GM12878 (cell line): ENCODE results near the gene PRR18. TPM values are rescaled to one million over a fixed set of nuclear protein-coding genes. Genes with fewer than 3 reads are reported as not detected.

ENCODE experiments used
- ATF2 ChIP-seq: IDR thresholded peaks from 2 replicates; pipeline ENCODE4 v1.6.1; 2012; ENCODE audit warnings: low read length, inconsistent platforms
- CEBPB ChIP-seq, 2 experiments: fragments of 150-350 bp in 1 of 2; IDR thresholded peaks; 2 replicates each; pipeline ENCODE4 v1.6.1; 2012 to 2014; ENCODE audit warnings: low read depth in 2 of 2, low read length in 2 of 2, borderline replicate concordance in 1 of 2, inconsistent platforms in 1 of 2
- ESRRA ChIP-seq: IDR thresholded peaks from 2 replicates; pipeline ENCODE4 v1.6.1; 2012; ENCODE audit warnings: mild to moderate bottlenecking, low read length, improper control_type of control experiment
- HCFC1 ChIP-seq: fragments of 150-350 bp; IDR thresholded peaks from 2 replicates; pipeline ENCODE4 v1.6.1; 2014; ENCODE audit warnings: low read length
- IKZF1 ChIP-seq: fragments of 450-650 bp; conservative IDR thresholded peaks from 2 replicates; pipeline ENCODE4 v1.6.1; 2017; ENCODE audit warnings: antibody characterized with exemption, mild to moderate bottlenecking
- IKZF2 ChIP-seq, 2 experiments: fragments of 450-650 bp; IDR thresholded peaks; 2 replicates each; pipeline ENCODE4 v1.6.1; 2017; ENCODE audit warnings: mild to moderate bottlenecking in 2 of 2, moderate library complexity in 2 of 2
- JUNB ChIP-seq: IDR thresholded peaks from 2 replicates; pipeline ENCODE4 v1.6.1; 2016; ENCODE audit warnings: antibody characterized with exemption, mild to moderate bottlenecking
- JUND ChIP-seq: IDR thresholded peaks from 2 replicates; pipeline ENCODE4 v1.6.1; 2012; ENCODE audit warnings: low read depth, mild to moderate bottlenecking, low read length, improper control_type of control experiment, moderate library complexity
- MYB ChIP-seq: fragments of 150-350 bp; IDR thresholded peaks from 2 replicates; pipeline ENCODE4 v1.6.1; 2014; ENCODE audit warnings: mild to moderate bottlenecking, low read depth, low read length, borderline replicate concordance
- NFIC ChIP-seq: IDR thresholded peaks from 2 replicates; pipeline ENCODE4 v1.6.1; 2012; ENCODE audit warnings: low read depth, mild to moderate bottlenecking, inconsistent platforms, low read length, moderate library complexity
- NR2C1 ChIP-seq: fragments of 450-650 bp; IDR thresholded peaks from 2 replicates; pipeline ENCODE4 v1.6.1; 2017; ENCODE audit warnings: antibody characterized with exemption, mild to moderate bottlenecking, moderate library complexity
- NRF1 ChIP-seq: conservative IDR thresholded peaks from 2 replicates; pipeline ENCODE4 v1.6.1; 2011; ENCODE audit warnings: mild to moderate bottlenecking, low read depth, low read length, improper control_type of control experiment
- SP1 ChIP-seq: IDR thresholded peaks from one replicate; pipeline ENCODE4 v1.6.1; 2011; ENCODE audit warnings: low read depth, low read length
- TCF3 ChIP-seq: IDR thresholded peaks from 2 replicates; pipeline ENCODE4 v1.6.1; 2012; ENCODE audit warnings: low read depth, mild to moderate bottlenecking, low read length, borderline replicate concordance; ENCODE audit not compliant: insufficient read depth
- ZNF217 ChIP-seq: fragments of 450-650 bp; IDR thresholded peaks from 2 replicates; pipeline ENCODE4 v1.6.1; 2017; ENCODE audit warnings: antibody characterized with exemption, mild to moderate bottlenecking
- ZNF24 ChIP-seq: fragments of 450-650 bp; IDR thresholded peaks from 2 replicates; pipeline ENCODE4 v1.6.1; 2017; ENCODE audit warnings: antibody characterized with exemption, mild to moderate bottlenecking
- polyA plus RNA-seq, 11 experiments: library from polyadenylated mRNA; depleted of rRNA in 4 of 11; unstranded in 6 of 11; stranded (reverse) in 5 of 11; fragments of >200 nt; fragmentation: Nextera tagmentation in 4 of 11; fragmentation: Illumina TruSeq in 1 of 11; extraction: Ambion mirVana in 4 of 11; extraction: Trizol in 1 of 11; gene quantifications; 1 replicate in 1 of 11; 2 replicates in 10 of 11; pipeline versions ENCODE4 v1.2.1 to v1.2.3, GENCODE V29; 2011 to 2016; ENCODE audit warnings: inconsistent platforms in 2 of 11, missing spikeins in 2 of 11, low read depth in 1 of 11
- total RNA-seq, 4 experiments: library from RNA; depleted of rRNA in 3 of 4; stranded (reverse); fragments of >200 nt in 3 of 4; fragmentation: Illumina TruSeq in 1 of 4; extraction: Trizol in 1 of 4; gene quantifications; 2 replicates each; pipeline versions ENCODE4 v1.2.1 to v1.2.3, GENCODE V29; 2013 to 2021
- TF ChIP-seq, protein P1 (sequence below): fragments of 450-650 bp; formaldehyde crosslinking; IDR thresholded peaks from 2 replicates; pipeline ENCODE4 v1.4.0; 2020; ENCODE audit warnings: mild to moderate bottlenecking, moderate library complexity
- TF ChIP-seq, protein P2 (sequence below): fragments of 450-650 bp; formaldehyde crosslinking; IDR thresholded peaks from 2 replicates; pipeline ENCODE4 v1.4.0; 2022; ENCODE audit warnings: mild to moderate bottlenecking, moderate library complexity
- TF ChIP-seq, protein P3 (sequence below): IDR thresholded peaks from 2 replicates; pipeline ENCODE4 v1.6.1; 2011; ENCODE audit warnings: borderline replicate concordance, low read depth, mild to moderate bottlenecking, moderate library complexity, low read length; ENCODE audit not compliant: insufficient read depth, poor library complexity, severe bottlenecking

PRR18 gene
- total and polyA plus RNA-seq, 10 of the 15 experiments (the other 5 are each of a cell fraction or from before 2014, with no cell fraction given) = 0.13 to 8.2 (median 1.6) TPM

- TF ChIP-seq SP1 = peak; percentile 7
- peak; percentile 20 to 57; a peak in 3 of 4 replicates for TF ChIP-seq IKZF2 (IDR thresholded peaks at IDR 0.05)
- TF ChIP-seq ZNF217 = no peak
- TF ChIP-seq TCF3 = no peak; the same call in 1 of the 2 replicates
- TF ChIP-seq JUNB = peak; percentile 66
- TF ChIP-seq JUND = no peak
- TF ChIP-seq NRF1 = no peak
- TF ChIP-seq, protein P1, sequence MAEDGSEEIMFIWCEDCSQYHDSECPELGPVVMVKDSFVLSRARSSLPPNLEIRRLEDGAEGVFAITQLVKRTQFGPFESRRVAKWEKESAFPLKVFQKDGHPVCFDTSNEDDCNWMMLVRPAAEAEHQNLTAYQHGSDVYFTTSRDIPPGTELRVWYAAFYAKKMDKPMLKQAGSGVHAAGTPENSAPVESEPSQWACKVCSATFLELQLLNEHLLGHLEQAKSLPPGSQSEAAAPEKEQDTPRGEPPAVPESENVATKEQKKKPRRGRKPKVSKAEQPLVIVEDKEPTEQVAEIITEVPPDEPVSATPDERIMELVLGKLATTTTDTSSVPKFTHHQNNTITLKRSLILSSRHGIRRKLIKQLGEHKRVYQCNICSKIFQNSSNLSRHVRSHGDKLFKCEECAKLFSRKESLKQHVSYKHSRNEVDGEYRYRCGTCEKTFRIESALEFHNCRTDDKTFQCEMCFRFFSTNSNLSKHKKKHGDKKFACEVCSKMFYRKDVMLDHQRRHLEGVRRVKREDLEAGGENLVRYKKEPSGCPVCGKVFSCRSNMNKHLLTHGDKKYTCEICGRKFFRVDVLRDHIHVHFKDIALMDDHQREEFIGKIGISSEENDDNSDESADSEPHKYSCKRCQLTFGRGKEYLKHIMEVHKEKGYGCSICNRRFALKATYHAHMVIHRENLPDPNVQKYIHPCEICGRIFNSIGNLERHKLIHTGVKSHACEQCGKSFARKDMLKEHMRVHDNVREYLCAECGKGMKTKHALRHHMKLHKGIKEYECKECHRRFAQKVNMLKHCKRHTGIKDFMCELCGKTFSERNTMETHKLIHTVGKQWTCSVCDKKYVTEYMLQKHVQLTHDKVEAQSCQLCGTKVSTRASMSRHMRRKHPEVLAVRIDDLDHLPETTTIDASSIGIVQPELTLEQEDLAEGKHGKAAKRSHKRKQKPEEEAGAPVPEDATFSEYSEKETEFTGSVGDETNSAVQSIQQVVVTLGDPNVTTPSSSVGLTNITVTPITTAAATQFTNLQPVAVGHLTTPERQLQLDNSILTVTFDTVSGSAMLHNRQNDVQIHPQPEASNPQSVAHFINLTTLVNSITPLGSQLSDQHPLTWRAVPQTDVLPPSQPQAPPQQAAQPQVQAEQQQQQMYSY = no peak
- peak; percentile 86 for TF ChIP-seq ATF2
- TF ChIP-seq ESRRA = no peak
- no peak for TF ChIP-seq CEBPB (IDR thresholded peaks at IDR 0.05; ENCODE audit: borderline replicate concordance in 1 of 2, low read depth in 2 of 2, low read length in 2 of 2)
- no peak for TF ChIP-seq HCFC1
- TF ChIP-seq, protein P2, sequence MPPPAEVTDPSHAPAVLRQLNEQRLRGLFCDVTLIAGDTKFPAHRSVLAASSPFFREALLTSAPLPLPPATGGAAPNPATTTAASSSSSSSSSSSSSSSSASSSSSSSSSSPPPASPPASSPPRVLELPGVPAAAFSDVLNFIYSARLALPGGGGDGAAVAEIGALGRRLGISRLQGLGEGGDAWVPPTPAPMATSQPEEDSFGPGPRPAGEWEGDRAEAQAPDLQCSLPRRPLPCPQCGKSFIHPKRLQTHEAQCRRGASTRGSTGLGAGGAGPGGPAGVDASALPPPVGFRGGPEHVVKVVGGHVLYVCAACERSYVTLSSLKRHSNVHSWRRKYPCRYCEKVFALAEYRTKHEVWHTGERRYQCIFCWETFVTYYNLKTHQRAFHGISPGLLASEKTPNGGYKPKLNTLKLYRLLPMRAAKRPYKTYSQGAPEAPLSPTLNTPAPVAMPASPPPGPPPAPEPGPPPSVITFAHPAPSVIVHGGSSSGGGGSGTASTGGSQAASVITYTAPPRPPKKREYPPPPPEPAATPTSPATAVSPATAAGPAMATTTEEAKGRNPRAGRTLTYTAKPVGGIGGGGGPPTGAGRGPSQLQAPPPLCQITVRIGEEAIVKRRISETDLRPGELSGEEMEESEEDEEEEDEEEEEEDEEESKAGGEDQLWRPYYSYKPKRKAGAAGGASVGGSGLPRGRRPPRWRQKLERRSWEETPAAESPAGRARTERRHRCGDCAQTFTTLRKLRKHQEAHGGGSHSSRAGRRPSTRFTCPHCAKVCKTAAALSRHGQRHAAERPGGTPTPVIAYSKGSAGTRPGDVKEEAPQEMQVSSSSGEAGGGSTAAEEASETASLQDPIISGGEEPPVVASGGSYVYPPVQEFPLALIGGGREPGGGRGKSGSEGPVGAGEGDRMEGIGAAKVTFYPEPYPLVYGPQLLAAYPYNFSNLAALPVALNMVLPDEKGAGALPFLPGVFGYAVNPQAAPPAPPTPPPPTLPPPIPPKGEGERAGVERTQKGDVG (CRISPR knock-in tag) = 0 out of 2 replicates have a peak, but pooled peaks have one; percentile 24
- TF ChIP-seq, protein P3, sequence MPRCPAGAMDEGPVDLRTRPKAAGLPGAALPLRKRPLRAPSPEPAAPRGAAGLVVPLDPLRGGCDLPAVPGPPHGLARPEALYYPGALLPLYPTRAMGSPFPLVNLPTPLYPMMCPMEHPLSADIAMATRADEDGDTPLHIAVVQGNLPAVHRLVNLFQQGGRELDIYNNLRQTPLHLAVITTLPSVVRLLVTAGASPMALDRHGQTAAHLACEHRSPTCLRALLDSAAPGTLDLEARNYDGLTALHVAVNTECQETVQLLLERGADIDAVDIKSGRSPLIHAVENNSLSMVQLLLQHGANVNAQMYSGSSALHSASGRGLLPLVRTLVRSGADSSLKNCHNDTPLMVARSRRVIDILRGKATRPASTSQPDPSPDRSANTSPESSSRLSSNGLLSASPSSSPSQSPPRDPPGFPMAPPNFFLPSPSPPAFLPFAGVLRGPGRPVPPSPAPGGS = peak; percentile 63
- peak; percentile 54 for TF ChIP-seq IKZF1
- TF ChIP-seq MYB = no peak
- TF ChIP-seq NFIC = peak; percentile 80; the same call in 1 of the 2 replicates
- TF ChIP-seq ZNF24 = no peak
- no peak for TF ChIP-seq NR2C1
Measured at GRCh38 chr6:166335378-166336302, 27.4 kb upstream of the PRR18 start (continued).
